Progenitor cell of endocrine pancreas (in vitro differentiated cells): ENCODE results near the gene WNT7A. TPM values are rescaled to one million over a fixed set of nuclear protein-coding genes. Genes with fewer than 3 reads are reported as not detected.

ENCODE experiments used
- DNase-seq: peaks from one replicate; pipeline ENCODE4 v3.0.0; 2021; ENCODE audit warnings: low spot score; ENCODE audit not compliant: unreplicated experiment
- H3K27ac Mint-ChIP-seq: 2 replicates; pipeline ENCODE4 v1.8.0; 2021; ENCODE audit warnings: mild to moderate bottlenecking, moderate library complexity, mixed read lengths
- H3K27me3 Mint-ChIP-seq: 2 replicates; pipeline ENCODE4 v1.8.0; 2021; ENCODE audit warnings: mixed read lengths
- H3K36me3 Mint-ChIP-seq: 2 replicates; pipeline ENCODE4 v1.8.0; 2022; ENCODE audit warnings: mixed read lengths; ENCODE audit not compliant: insufficient read depth
- H3K4me1 Mint-ChIP-seq: 2 replicates; pipeline ENCODE4 v1.8.0; 2021; ENCODE audit warnings: low read depth, mixed read lengths
- H3K4me3 Mint-ChIP-seq: 2 replicates; pipeline ENCODE4 v1.8.0; 2021; ENCODE audit warnings: low read depth, mild to moderate bottlenecking, moderate library complexity, mixed read lengths
- H3K9me3 Mint-ChIP-seq: 2 replicates; pipeline ENCODE4 v1.8.0; 2021; ENCODE audit warnings: low read depth, mixed read lengths
- CTCF ChIP-seq: fragments of 200-600 bp; sonication (generic); IDR thresholded peaks from one replicate; pipeline ENCODE4 v1.5.0; 2021; ENCODE audit warnings: antibody characterized with exemption, mild to moderate bottlenecking; ENCODE audit not compliant: unreplicated experiment
- total RNA-seq: library from RNA; stranded (reverse); gene quantifications from 2 replicates; pipeline ENCODE4 v1.2.1, GENCODE V29; 2021

The WNT7A gene
- total RNA-seq, 1 donor from 2014 or later, result not detected

- peaks cover 19% of the 10 kb centered on the region for H3K9me3 Mint-ChIP-seq
- no peak overlapping the region for H3K27ac Mint-ChIP-seq
- no peak for TF ChIP-seq CTCF
- H3K27me3 Mint-ChIP-seq, result peaks cover 4% of the 10 kb centered on the region
- no peak for DNase-seq
- no peaks in the 10 kb centered on the region for H3K4me1 Mint-ChIP-seq
- peaks cover 5% of the 10 kb centered on the region for H3K36me3 Mint-ChIP-seq
- no peak overlapping the region for H3K4me3 Mint-ChIP-seq
Measured at GRCh38 chr3:13811614-13812013, 68.3 kb downstream of the WNT7A start.

GRCh38 chr3:13808550-13808949, 71.3 kb downstream of the WNT7A start:
- Mint-ChIP-seq H3K4me3 (no peak overlapping the region), H3K36me3 (no peaks in the 10 kb centered on the region), H3K27me3 (peaks cover 11% of the 10 kb centered on the region), H3K4me1 (no peaks in the 10 kb centered on the region), H3K27ac (no peak overlapping the region), H3K9me3 (peaks cover 9% of the 10 kb centered on the region)
- no peak for TF ChIP-seq CTCF
- no peak for DNase-seq

- DNase-seq, result no peak
- Mint-ChIP-seq H3K27me3 (peaks cover 20% of the 10 kb centered on the region), H3K9me3 (peaks cover 5% of the 10 kb centered on the region), H3K27ac (no peak overlapping the region), H3K4me3 (no peak overlapping the region), H3K36me3 (no peaks in the 10 kb centered on the region), H3K4me1 (no peaks in the 10 kb centered on the region)
- TF ChIP-seq CTCF, result no peak
Measured at GRCh38 chr3:13801361-13802204, 78.3 kb downstream of the WNT7A start.

- H3K4me3 Mint-ChIP-seq, result no peak overlapping the region
- H3K9me3 Mint-ChIP-seq, result no peaks in the 10 kb centered on the region
Measured at GRCh38 chr3:13800064-13800463, 79.8 kb downstream of the WNT7A start.

GRCh38 chr3:13798401-13798800, 81.5 kb downstream of the WNT7A start:
- Mint-ChIP-seq H3K4me1 (no peaks in the 10 kb centered on the region), H3K27ac (no peak overlapping the region), H3K36me3 (no peaks in the 10 kb centered on the region), H3K9me3 (no peaks in the 10 kb centered on the region), H3K27me3 (peaks cover 22% of the 10 kb centered on the region), H3K4me3 (no peak overlapping the region)
- TF ChIP-seq CTCF, result no peak
- DNase-seq, result no peak

More at GRCh38 chr3:13800064-13800463, 79.8 kb downstream of the WNT7A start:
- Mint-ChIP-seq H3K36me3 (no peaks in the 10 kb centered on the region), H3K4me1 (no peaks in the 10 kb centered on the region), H3K27ac (no peak overlapping the region), H3K27me3 (peaks cover 17% of the 10 kb centered on the region)
- no peak for DNase-seq
- no peak for TF ChIP-seq CTCF
